Activated CD8-positive, alpha-beta T cell treated with anti-CD3 and anti-CD28 coated beads, Interleukin-2, amount 10 ng/mL, durations not matched to agents 7 days and 5 days (primary cell): Measurements from ENCODE around the gene RHOT2. TPM values are rescaled to one million over a fixed set of nuclear protein-coding genes. Genes with fewer than 3 reads are reported as not detected.
A peak's percentile ranks its signal among the peaks of the same experiment; 100 is the strongest.

Experiments
- ATAC-seq: fragments of 150-1000 bp; cut with Tn5 transposase; one replicate; pipeline ENCODE4 v1.10.0; 2021; ENCODE audit warnings: moderate library complexity
- CTCF ChIA-PET: fragments of 350-600 bp; sonication (Branson Sonifier 250); formaldehyde crosslinking; loops from one replicate; lab custom pipeline; 2021; ENCODE audit warnings: antibody characterized with exemption; lab: Charles Lee
- POLR2A ChIA-PET: fragments of 350-600 bp; sonication (Branson Sonifier 250); formaldehyde crosslinking; loops from one replicate; lab custom pipeline; 2021; ENCODE audit warnings: antibody characterized with exemption; lab: Charles Lee
- DNase-seq: peaks from one replicate; pipeline ENCODE4 v3.0.0-alpha.2; 2020
- H3K27ac Mint-ChIP-seq: one replicate; pipeline ENCODE4 v1.8.0; 2021; ENCODE audit warnings: mild to moderate bottlenecking, mixed read lengths
- H3K27me3 Mint-ChIP-seq: one replicate; pipeline ENCODE4 v1.8.0; 2021; ENCODE audit warnings: low read depth, mixed read lengths
- H3K36me3 Mint-ChIP-seq: one replicate; pipeline ENCODE4 v1.8.0; 2021; ENCODE audit warnings: low read depth, mixed read lengths
- H3K4me1 Mint-ChIP-seq: one replicate; pipeline ENCODE4 v1.8.0; 2021; ENCODE audit warnings: low read depth, mixed read lengths
- H3K4me3 Mint-ChIP-seq: one replicate; pipeline ENCODE4 v1.8.0; 2021; ENCODE audit warnings: mild to moderate bottlenecking, mixed read lengths
- H3K9me3 Mint-ChIP-seq: one replicate; pipeline ENCODE4 v1.8.0; 2022; ENCODE audit warnings: mixed read lengths; ENCODE audit not compliant: insufficient read depth
- total RNA-seq, 2 experiments: library from RNA; stranded (reverse); gene quantifications; one replicate each; pipeline ENCODE4 v1.2.3, GENCODE V29; 2021

The RHOT2 gene
- total RNA-seq, 2 experiments from 2014 or later, result 135 to 139 TPM

GRCh38 chr16:654034-654433 is 13.9 kb upstream of the RHOT2 start:
- CTCF ChIA-PET, result no interaction called here
- no peak overlapping the region for H3K4me3 Mint-ChIP-seq
- H3K27ac Mint-ChIP-seq, result no peak overlapping the region
- H3K4me1 Mint-ChIP-seq, result peaks cover 6% of the 10 kb centered on the region
- POLR2A ChIA-PET, result interaction anchor here (0.6 to 1.6 kb wide), 2 partner anchors 11 to 12 kb away, joined by 3 to 5 read pairs; partner anchors contain the start of gene MCRIP2
- ATAC-seq, result no peak
- DNase-seq, result no peak
- H3K27me3 Mint-ChIP-seq, result no peaks in the 10 kb centered on the region
- H3K9me3 Mint-ChIP-seq, result no peaks in the 10 kb centered on the region
- H3K36me3 Mint-ChIP-seq, result peaks cover 2% of the 10 kb centered on the region

GRCh38 chr16:657487-657886 is 10.4 kb upstream of the RHOT2 start:
- ATAC-seq, result no peak
- ChIA-PET POLR2A (no interaction called here), CTCF (no interaction called here)
- no peak for DNase-seq
- H3K36me3 Mint-ChIP-seq, result peaks cover 5% of the 10 kb centered on the region
- no peaks in the 10 kb centered on the region for H3K27me3 Mint-ChIP-seq
- peaks cover 5% of the 10 kb centered on the region for H3K4me1 Mint-ChIP-seq
- no peak overlapping the region for H3K27ac Mint-ChIP-seq
- H3K4me3 Mint-ChIP-seq, result no peak overlapping the region
- no peaks in the 10 kb centered on the region for H3K9me3 Mint-ChIP-seq

- Mint-ChIP-seq H3K4me1 (peaks cover 5% of the 10 kb centered on the region), H3K36me3 (peaks cover 8% of the 10 kb centered on the region), H3K27ac (no peak overlapping the region), H3K27me3 (no peaks in the 10 kb centered on the region), H3K4me3 (no peak overlapping the region), H3K9me3 (no peaks in the 10 kb centered on the region)
- CTCF ChIA-PET, result no interaction called here
- no peak for DNase-seq
- POLR2A ChIA-PET, result interaction anchor here (1.1 kb wide), 1 partner anchor 9 kb away, joined by 3 read pairs; no protein-coding TSS in a partner anchor
- ATAC-seq, result no peak
These were observed 9.0 kb upstream of the RHOT2 start for GRCh38 chr16:658679-659571.

DNA sequence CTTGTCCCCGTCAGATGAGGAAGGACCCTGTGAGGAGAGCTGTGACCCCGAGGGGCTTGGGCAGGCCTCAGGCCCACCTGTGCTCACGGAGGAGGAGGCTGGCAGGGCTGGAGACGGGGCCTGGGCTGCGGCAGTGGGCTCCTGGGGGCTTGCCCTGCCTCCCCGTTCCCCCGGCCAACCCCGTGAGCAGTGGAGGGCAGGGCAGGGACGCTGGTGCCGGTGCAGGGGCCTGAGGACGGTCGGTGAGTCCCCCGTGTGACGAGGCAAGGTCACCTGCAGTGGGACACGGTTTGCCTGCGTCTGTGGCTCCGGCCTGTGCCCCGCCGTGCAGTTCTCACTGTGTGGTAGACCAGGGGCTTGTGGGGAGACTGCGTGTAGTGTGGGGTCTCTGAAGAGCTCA is 8.3 kb upstream of the RHOT2 start:
- DNase-seq (no peak), ATAC-seq (no peak)
- Mint-ChIP-seq H3K4me1 (peaks cover 5% of the 10 kb centered on the region), H3K27ac (no peak overlapping the region), H3K9me3 (no peaks in the 10 kb centered on the region), H3K4me3 (no peak overlapping the region), H3K36me3 (peaks cover 8% of the 10 kb centered on the region), H3K27me3 (no peaks in the 10 kb centered on the region)
- ChIA-PET POLR2A (interaction anchor here (0.5 to 1.3 kb wide), 3 partner anchors 8 to 10 kb away, joined by 3 read pairs; no protein-coding TSS in a partner anchor), CTCF (no interaction called here)

- ATAC-seq, result no peak
- H3K9me3 Mint-ChIP-seq, result no peaks in the 10 kb centered on the region
- H3K27me3 Mint-ChIP-seq, result no peaks in the 10 kb centered on the region
- no peak for DNase-seq
- H3K4me3 Mint-ChIP-seq, result no peak overlapping the region
- ChIA-PET CTCF (interaction anchor here (1.1 kb wide), 1 partner anchor 9 kb away, joined by 4 read pairs; no protein-coding TSS in a partner anchor), POLR2A (interaction anchor here (0.5 to 1.3 kb wide), 2 partner anchors 8 to 9 kb away, joined by 3 read pairs; no protein-coding TSS in a partner anchor)
- H3K27ac Mint-ChIP-seq, result no peak overlapping the region
- peaks cover 5% of the 10 kb centered on the region for H3K4me1 Mint-ChIP-seq
- peaks cover 8% of the 10 kb centered on the region for H3K36me3 Mint-ChIP-seq
These were observed 7.8 kb upstream of the RHOT2 start for GRCh38 chr16:660132-660458.

- Mint-ChIP-seq H3K27me3 (no peaks in the 10 kb centered on the region), H3K36me3 (peaks cover 8% of the 10 kb centered on the region), H3K9me3 (no peaks in the 10 kb centered on the region), H3K27ac (no peak overlapping the region), H3K4me1 (peaks cover 5% of the 10 kb centered on the region), H3K4me3 (no peak overlapping the region)
- DNase-seq (peak; percentile 67), ATAC-seq (peak; percentile 59)
- POLR2A ChIA-PET, result interaction anchor here (1.3 kb wide), 1 partner anchor 9 kb away, joined by 3 read pairs; no protein-coding TSS in a partner anchor
- CTCF ChIA-PET, result interaction anchor here (1.1 kb wide), 1 partner anchor 10 kb away, joined by 4 read pairs; no protein-coding TSS in a partner anchor
These were observed 7.3 kb upstream of the RHOT2 start for GRCh38 chr16:660459-661183.

DNA sequence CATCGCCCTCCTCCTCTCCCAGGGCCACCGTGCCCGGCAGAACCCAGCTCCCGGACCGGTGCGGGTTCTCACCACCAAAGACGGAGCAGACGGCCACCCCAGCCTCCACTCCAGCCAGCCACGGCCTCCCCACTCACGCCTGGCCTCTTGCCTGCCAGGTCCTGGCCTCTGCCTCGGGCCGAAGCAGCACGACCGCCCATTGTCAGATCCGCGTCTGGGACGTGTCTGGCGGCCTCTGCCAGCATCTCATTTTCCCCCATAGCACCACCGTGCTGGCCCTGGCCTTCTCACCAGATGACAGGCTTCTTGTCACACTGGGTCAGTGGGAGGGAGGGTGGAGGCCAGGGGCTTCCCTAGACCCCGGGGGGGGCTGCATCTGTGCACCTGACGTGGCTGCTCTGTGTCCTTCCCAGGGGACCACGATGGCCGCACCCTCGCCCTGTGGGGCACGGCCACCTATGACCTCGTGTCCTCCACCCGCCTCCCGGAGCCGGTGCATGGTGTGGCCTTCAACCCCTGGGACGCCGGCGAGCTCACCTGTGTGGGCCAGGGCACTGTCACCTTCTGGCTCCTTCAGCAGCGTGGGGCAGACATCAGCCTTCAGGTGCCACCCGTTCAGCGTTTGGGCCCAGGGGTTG is 6.6 kb upstream of the RHOT2 start:
- CTCF ChIA-PET, result interaction anchor here (1.1 kb wide), 1 partner anchor 10 kb away, joined by 4 read pairs; no protein-coding TSS in a partner anchor
- Mint-ChIP-seq H3K27me3 (no peaks in the 10 kb centered on the region), H3K4me1 (peaks cover 5% of the 10 kb centered on the region), H3K36me3 (peaks cover 8% of the 10 kb centered on the region), H3K27ac (no peak overlapping the region), H3K9me3 (no peaks in the 10 kb centered on the region), H3K4me3 (no peak overlapping the region)
- DNase-seq (no peak), ATAC-seq (no peak)
- POLR2A ChIA-PET, result interaction anchor here (0.6 to 1.3 kb wide), 3 partner anchors 10 to 12 kb away, joined by 3 read pairs; partner anchors contain the start of gene WDR90

DNA sequence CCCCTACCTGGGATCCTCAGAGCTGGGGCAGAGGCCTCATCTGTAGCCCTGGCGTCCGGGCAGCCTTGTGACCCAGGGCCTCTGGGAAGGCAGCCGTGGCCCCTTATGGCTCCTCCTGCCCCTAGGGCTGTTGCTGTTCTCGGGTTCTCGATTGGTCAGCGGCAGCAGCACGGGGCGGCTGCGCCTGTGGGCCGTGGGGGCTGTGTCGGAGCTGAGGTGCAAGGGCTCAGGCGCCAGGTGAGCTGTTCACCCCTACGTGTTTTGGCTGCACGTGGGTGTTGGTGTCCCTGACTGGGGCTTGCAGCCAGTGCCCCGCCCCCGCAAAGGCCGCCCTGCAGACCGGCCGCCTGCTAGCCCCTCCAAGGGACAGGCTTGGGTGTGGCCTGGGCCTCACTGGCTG is 5.8 kb upstream of the RHOT2 start:
- peaks cover 8% of the 10 kb centered on the region for H3K36me3 Mint-ChIP-seq
- POLR2A ChIA-PET, result interaction anchor here (0.6 to 1.0 kb wide), 2 partner anchors 11 to 13 kb away, joined by 3 read pairs; partner anchors contain the start of gene WDR90
- peaks cover 5% of the 10 kb centered on the region for H3K4me1 Mint-ChIP-seq
- DNase-seq, result no peak
- H3K4me3 Mint-ChIP-seq, result no peak overlapping the region
- CTCF ChIA-PET, result no interaction called here
- H3K9me3 Mint-ChIP-seq, result no peaks in the 10 kb centered on the region
- no peaks in the 10 kb centered on the region for H3K27me3 Mint-ChIP-seq
- H3K27ac Mint-ChIP-seq, result no peak overlapping the region
- no peak for ATAC-seq

DNA sequence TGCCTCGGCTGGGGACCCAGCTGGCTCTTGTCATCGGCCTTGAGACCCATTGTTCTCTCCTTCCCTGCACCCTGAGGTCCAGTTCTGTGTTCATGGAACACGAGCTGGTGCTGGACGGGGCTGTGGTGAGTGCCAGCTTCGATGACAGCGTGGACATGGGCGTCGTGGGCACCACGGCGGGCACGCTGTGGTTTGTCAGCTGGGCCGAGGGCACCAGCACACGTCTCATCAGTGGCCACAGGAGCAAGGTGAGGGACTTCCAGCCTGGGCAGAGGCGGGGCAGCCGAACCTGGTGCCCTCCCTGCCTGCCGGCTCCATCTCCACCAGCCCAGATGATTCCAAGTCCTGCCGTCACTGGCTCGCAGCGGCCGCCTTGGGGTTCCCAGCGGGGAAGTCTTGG is 5.3 kb upstream of the RHOT2 start:
- ChIA-PET CTCF (no interaction called here), POLR2A (interaction anchor here (1.0 kb wide), 1 partner anchor 13 kb away, joined by 3 read pairs; the partner anchor contains the start of gene WDR90)
- H3K27me3 Mint-ChIP-seq, result no peaks in the 10 kb centered on the region
- peaks cover 7% of the 10 kb centered on the region for H3K4me1 Mint-ChIP-seq
- H3K9me3 Mint-ChIP-seq, result no peaks in the 10 kb centered on the region
- DNase-seq, result no peak
- H3K27ac Mint-ChIP-seq, result no peak overlapping the region
- peaks cover 8% of the 10 kb centered on the region for H3K36me3 Mint-ChIP-seq
- no peak for ATAC-seq
- H3K4me3 Mint-ChIP-seq, result no peak overlapping the region

- Mint-ChIP-seq H3K27ac (peak overlapping the region; percentile 88), H3K27me3 (no peaks in the 10 kb centered on the region), H3K36me3 (peaks cover 11% of the 10 kb centered on the region), H3K9me3 (no peaks in the 10 kb centered on the region), H3K4me1 (peaks cover 12% of the 10 kb centered on the region), H3K4me3 (no peak overlapping the region)
- CTCF ChIA-PET, result no interaction called here
- ATAC-seq (no peak), DNase-seq (no peak)
- POLR2A ChIA-PET, result interaction anchor here (0.8 kb wide), 1 partner anchor 9 kb away, joined by 4 read pairs; the partner anchor contains the start of gene RHBDL1
These were observed 1.4 kb upstream of the RHOT2 start for GRCh38 chr16:666572-666971.
